Measurements from ENCODE around the gene ENOX2.

The ENOX2 gene

GRCh38 chrX:130769835-130770234 is 133.2 kb downstream of the ENOX2 start:
- Histone ChIP-seq H3K27ac (no peak overlapping the region), H3K4me3 (no peak overlapping the region)
- no peak for DNase-seq (ENCODE audit: low spot score)
- TF ChIP-seq, protein P1, sequence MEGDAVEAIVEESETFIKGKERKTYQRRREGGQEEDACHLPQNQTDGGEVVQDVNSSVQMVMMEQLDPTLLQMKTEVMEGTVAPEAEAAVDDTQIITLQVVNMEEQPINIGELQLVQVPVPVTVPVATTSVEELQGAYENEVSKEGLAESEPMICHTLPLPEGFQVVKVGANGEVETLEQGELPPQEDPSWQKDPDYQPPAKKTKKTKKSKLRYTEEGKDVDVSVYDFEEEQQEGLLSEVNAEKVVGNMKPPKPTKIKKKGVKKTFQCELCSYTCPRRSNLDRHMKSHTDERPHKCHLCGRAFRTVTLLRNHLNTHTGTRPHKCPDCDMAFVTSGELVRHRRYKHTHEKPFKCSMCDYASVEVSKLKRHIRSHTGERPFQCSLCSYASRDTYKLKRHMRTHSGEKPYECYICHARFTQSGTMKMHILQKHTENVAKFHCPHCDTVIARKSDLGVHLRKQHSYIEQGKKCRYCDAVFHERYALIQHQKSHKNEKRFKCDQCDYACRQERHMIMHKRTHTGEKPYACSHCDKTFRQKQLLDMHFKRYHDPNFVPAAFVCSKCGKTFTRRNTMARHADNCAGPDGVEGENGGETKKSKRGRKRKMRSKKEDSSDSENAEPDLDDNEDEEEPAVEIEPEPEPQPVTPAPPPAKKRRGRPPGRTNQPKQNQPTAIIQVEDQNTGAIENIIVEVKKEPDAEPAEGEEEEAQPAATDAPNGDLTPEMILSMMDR (IDR thresholded peaks at IDR 0.05) = no peak

- Histone ChIP-seq H3K4me3 (no peak overlapping the region), H3K27ac (no peak overlapping the region)
- no peak for DNase-seq (ENCODE audit: low spot score)
- TF ChIP-seq, protein P1 (IDR thresholded peaks at IDR 0.05) = no peak
Observed at GRCh38 chrX:130758072-130758471, 144.9 kb downstream of the ENOX2 start.

- H3K27ac ChIP-seq = no peak overlapping the region
- no peak overlapping the region for H3K4me3 ChIP-seq
- TF ChIP-seq, protein P1 (IDR thresholded peaks at IDR 0.05) = no peak
- no peak for DNase-seq (ENCODE audit: low spot score)
Observed at GRCh38 chrX:130756233-130756632, 146.8 kb downstream of the ENOX2 start.

DNA sequence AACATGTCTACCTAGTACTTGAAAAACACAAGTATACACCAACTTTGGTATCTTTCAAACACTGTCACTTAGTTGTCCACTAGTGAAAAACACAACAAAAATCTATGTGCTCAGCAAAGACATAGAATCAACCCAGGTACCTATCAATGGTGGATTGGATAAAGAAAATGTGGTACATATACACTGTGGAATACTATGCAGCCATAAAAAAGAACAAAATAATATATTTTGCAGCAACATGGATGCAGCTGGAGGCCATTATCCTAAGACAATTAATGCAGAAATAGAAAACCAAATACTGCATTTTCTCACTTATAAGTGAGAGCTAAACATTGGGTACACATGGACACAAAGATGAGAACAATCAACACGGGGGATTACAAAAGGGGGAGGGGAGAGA is 148.7 kb downstream of the ENOX2 start:
- Histone ChIP-seq H3K27ac (no peak overlapping the region), H3K4me3 (no peak overlapping the region)
- TF ChIP-seq, protein P1 (IDR thresholded peaks at IDR 0.05) = no peak
- no peak for DNase-seq (ENCODE audit: low spot score)

DNA sequence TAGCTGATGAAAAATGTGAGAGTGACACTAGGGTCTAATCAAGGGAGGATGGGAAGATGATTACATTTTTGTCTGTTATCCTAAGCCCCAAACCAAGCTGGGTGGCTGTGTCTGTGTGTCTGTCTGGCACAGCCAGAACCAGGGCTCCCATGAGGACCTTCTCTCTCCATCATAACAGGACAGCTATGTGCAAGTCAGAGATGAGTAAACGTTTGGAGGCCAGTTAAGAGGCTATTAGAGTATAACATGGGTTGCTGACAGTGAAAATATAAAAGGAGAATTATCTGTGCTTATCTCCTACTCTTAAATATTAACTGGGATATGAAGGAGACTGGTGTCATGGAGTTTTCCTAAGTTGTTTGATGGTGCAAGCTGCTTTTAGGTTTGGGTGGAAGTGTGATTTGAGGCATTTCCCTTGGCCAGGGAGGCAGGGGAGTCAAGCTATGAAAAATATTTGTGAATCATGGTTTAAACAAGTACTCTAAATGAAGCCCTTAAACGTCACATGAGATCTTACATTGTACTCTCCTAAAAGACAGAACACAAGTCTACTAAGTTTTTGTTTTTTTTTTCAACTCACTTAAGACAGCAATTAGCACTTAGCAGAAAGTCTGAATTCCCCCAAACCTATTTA is 156.2 kb downstream of the ENOX2 start:
- TF ChIP-seq, protein P1 (IDR thresholded peaks at IDR 0.05) = no peak
- peak overlapping the region; percentile 17 to 70 for H3K27ac ChIP-seq
- H3K4me3 ChIP-seq = no peak overlapping the region
- DNase-seq (ENCODE audit: low spot score) = no peak

DNA sequence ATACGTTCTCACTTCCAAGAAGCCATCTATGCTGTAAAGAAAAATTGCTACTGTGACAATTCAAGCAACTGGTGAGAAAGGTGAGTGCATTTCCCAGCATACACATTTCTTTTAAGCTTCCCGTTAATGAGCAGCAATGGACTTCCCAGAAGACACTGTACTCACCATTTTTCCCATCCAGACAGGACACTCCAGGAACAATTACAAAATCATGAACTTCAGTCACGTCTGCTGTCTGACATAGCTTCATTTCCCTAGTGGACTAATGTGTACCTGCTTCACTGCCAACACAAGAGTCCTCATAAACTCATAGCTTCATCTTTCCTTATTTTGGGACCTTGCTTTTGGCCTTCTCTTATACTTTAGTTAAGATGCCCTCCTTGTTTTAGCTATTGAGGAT is 156.9 kb downstream of the ENOX2 start:
- Histone ChIP-seq H3K27ac (peak overlapping the region in 1 of 2 donors; percentile 70), H3K4me3 (no peak overlapping the region)
- TF ChIP-seq, protein P1 (IDR thresholded peaks at IDR 0.05) = no peak
- DNase-seq (ENCODE audit: low spot score) = no peak

GRCh38 chrX:130741584-130741983 is 161.4 kb downstream of the ENOX2 start:
- TF ChIP-seq, protein P1 (IDR thresholded peaks at IDR 0.05) = no peak
- no peak overlapping the region for H3K27ac ChIP-seq
- no peak for DNase-seq (ENCODE audit: low spot score)
- H3K4me3 ChIP-seq = no peak overlapping the region
